GM21381 (cell line): ENCODE results near the gene ADCY1.
"Not testable (repeated sequence)": the region's sequence is repeated elsewhere in the genome, so short reads cannot be mapped to it uniquely, and the experiment has no call there.

Experiments used
- ATAC-seq: cut with Tn5 transposase; IDR thresholded peaks from one replicate; pipeline ENCODE4 v1.9.1; 2021; ENCODE audit warnings: mild to moderate bottlenecking, moderate library complexity; ENCODE audit not compliant: unreplicated experiment

The ADCY1 gene

DNA sequence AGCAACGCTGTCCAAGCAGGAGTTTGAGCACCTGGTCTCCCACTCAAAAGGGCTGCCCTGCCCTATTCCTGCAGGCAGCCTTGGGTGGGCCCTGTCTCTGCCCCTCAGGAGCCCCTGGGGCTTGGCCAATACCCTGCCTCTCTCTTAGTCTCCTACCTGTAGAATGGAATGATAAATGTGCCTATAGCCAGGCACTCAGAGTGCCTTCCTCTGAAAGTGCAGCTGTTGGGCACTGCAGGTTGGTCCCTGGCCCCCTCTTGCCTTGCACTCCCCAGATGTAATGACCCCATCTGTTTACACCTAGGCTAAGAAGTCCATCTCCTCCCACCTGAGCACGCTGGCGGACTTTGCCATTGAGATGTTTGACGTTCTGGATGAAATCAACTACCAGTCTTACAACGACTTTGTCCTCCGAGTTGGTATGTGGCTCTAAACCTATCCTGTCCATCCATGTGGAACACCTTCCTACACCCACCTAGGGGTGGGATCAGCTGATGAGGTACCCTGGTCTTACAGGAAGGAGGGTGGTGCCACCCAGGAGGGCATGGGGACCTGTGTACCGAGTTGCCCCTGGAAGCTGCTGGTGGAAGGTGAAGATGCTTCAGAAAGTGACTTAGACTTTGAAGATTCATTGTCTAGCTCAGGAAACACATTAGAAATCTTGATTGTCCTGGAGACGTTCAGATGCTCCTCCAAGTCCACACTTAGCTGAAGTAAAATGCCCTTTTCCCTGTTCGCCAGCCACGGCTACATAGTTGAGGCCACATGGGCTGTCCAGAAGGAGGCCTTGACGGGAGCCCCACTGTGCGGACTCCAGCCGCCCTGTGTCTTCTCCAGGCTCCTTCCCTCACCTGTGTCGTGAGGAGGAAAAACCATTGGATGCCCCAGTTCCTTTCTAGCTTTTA lies 134.1 kb downstream of the ADCY1 start:
- ATAC-seq, result no peak

DNA sequence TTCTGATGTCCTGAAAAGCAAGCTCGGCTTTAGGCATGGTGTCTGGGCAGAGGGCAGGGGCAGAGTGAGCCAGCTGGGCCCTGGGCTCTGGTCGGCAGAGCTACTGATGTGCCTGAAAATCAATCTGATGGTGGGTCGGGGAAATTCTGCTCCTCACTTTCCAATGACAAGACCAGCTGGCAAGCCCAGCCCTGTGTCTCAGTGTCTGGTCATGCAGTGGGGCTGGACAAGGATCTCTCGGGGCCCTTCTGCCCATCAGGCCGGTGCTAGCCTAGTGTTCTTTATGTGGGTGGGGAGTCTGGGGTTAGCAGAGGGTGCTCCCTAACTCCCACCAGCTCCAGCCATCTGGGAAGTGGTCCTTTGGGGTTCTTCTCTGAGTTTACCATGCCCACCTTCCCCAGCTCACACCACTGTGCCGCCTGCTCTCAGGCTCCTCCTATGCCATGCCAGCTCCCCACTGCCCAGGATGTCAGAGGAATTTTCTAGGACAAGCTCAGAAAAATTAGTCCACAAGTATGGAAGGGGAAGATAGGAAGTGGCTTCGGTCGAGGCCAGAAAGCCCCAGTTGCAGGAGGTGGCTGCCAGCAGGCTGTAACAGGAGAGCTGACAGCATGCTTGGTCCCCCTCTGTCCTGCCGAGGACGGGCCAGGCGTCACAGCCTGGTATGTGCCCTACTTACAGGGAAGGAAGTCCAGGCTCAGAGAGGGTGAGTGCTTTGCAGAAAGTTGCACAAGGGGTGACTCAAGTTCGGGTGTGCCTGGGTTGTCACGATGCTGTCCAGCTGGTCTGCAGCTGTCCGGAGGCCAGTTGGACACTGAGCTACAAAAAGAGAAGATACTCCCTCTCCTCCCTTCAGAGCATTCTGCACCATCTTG lies 135.2 kb downstream of the ADCY1 start:
- no peak for ATAC-seq

DNA sequence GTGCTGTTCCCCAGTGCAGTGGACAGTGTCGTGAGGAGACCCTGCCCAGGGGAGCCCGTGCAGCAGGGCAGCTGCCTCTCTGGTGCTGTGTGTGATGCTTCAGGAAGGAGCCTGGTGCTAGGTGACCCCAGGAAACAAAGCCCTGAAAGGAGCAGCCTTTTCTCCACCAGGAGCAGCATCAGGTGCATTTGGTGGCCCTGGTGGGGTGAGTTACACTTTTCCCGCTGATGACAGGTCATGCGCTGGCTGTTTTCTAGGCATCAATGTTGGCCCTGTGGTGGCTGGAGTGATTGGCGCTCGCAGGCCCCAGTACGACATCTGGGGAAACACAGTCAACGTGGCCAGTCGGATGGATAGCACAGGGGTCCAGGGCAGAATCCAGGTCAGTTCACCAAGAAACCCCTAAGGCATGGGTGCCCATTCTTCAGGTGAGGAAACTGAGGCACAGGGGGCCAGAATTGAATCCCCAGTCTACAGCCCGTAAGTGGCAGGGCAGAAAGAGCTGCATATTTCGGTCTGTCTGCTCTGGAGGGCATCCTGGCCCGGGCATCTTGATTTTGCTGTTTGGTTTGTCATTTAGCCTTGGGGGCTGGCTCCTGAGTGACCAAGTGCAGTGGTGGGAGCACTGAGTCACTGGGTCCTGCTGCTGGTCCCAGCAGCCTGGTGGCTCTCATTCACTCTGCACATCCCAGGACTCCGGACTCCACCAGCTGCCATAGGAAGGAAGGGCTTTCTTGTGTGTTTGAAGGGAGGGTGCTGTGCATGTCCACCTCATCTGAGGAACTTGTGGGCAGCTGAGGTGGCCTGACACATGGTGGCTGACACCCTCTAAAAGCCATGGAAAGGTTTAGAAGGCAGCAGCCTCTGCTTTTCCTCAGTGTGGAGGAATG lies 136.3 kb downstream of the ADCY1 start:
- ATAC-seq, result no peak

DNA sequence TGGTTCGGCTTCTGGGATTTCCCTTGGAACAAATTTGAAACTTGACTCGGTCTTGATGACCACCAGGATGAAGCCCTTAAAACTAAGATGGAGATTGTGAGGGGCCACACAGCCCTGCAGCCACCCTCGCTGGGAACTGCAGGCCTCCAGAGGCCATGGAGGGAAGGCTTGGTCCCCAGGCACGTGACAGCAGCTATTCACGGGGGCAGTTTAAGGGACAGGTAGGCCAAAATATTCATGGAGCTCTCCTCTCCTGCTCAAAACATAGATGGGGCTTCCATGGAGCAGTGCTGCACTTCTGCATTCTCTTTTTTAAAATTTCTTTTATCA lies 137.0 kb downstream of the ADCY1 start:
- no peak for ATAC-seq

DNA sequence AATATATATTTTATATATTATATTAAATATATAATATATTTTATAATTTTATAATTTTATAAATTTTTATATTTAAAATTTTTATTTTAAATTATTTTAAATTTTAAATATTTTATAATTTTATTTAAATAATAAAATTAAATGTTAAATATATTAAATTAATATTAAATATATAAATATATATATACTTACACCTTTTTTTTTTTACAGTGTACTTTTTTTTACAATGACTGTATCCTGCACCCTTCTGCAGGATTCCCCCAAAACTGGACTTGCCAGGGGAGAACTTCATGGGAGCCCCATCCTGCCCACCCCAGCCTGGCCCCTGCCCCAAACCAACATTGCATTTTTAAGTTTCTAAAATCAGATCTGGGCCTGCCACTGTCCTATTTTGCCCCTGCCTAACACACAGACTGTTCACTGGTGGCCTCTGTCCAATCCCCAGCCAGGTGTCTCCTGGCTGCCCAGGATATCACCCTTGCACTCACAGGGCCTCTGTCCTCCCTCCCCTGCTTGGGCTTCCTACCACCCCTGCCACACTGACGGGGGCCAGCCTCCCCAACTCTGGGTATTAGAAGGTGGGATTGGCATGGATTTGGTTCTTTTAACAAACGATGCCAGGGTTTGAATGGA lies 138.0 kb downstream of the ADCY1 start:
- no peak for ATAC-seq

DNA sequence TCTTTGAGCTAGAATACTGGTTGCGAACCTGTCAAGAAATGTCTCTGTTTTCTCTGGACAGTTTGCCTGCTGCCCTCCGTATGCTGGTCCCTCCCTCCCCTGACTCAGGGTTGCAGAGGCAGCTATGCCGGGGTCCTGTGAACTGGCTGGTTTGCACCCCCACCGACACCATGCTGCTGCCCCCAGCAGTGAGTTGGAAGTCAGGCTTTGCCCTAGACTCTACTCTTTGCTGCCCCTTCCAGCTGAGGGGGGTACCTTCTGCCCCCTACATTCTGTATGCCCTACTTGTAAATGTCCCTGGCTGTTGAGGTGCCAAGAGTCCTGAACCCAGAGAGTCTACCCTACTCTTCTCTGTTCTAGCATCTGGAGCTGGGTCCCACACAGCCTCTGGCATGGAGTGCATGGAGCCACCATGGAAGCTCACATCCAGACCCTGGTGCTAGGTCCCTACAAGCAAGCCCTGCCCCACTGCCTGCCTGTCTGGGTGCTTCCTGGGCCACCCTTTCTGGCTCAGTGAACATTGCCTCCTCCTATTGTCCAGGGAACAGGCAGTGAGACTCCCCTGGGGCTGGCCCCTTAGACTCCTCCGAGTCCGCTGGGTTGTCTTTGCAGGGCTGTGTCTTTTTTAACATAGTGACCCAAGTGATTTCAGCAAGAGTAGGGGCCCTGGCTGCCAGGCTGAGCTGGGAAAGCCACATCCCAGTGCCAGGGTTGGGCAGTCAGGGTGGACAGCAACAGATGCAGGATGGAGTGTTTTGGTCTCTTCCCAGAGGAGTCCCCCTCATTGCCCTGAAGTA lies 138.9 kb downstream of the ADCY1 start:
- no peak for ATAC-seq

DNA sequence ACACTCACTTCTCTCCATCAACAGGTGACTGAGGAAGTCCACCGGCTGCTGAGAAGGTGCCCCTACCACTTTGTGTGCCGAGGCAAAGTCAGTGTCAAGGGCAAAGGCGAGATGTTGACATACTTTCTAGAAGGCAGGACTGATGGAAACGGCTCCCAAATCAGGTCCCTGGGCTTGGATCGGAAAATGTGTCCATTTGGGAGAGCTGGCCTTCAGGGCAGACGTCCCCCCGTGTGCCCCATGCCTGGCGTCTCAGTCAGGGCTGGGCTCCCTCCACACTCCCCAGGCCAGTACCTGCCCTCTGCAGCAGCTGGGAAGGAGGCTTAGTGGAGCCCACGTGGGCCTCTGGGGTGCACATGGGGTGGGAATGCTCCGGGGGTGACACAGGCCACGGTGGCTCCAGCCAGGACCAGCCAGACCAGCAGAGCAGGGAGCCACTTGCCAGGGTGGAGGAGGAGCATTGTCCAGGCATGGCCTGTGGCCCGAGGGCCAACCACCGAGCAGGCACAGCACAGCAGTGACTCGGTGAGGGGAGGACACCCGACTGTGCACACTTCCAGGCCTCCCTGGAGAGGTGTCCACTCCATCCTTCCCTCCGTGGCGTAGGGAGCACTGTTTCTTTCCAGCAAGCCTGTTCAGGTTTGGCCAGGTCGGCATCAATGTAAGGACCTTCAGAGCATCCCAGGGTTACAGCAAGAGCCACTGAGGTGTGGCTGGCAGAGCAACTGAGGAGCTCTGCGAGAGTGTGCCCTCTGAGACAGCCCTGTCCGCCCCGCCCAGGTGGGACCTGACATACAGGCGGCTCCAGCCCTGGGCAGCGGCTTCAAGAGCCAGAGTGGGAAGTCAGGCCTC lies 139.7 kb downstream of the ADCY1 start:
- ATAC-seq, result no peak

DNA sequence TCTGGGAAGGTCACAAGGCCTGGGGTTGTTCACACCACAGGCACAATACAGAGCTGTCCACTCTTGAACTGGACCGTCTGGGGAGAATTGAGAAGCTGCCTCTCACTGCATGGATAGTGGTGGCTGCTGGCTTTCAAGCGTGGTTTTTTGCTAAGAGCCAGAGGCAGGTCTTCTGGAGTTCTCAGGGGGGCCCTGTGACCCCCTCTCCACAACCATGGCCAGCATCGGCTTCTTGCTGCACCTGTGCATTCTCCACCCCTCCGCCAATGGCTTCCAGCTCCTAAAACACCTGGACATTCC lies 140.3 kb downstream of the ADCY1 start:
- ATAC-seq, result no peak

DNA sequence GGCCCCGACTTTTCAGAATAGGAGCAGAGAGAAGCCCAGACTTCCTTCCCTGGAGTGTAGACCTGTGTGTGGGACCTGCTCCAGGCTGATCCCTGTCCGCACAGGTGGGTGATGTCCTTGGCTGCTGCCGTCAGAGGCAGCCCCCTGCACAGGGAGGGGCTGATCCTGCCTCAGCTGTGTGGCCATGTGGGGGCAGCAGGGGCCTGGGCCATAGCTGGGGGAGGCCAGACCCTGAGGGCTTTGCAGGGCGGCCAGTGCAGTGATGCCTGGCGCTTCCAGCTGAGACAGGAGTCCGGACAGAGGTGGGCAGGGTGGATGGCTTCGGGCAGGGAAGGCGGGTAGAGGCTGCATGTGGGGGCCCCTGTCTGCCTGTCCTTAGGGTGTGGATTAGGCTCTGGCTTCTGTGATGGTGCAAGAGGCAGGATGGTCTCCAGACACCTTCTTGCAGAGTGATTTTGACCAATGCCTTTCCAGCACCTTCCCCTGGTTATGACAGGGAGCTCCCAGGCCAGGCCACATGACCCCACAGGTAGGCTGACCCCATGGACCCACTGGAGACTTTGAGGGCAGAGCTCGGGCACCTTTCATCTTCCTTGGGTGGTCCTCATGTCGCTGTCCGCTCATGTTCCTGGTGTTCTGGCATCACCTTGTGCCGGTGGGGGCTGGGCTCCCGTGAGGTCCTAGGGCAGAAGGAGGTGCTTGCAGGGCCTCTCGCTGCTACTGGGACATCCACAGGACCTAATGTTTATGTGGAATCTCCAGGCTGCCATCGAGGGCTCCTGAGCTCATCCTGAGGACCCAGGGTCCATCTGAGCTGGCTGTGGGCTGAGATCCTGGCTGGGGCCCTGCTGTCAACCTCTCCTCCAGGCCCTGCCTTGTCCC lies 141.5 kb downstream of the ADCY1 start:
- no peak for ATAC-seq

DNA sequence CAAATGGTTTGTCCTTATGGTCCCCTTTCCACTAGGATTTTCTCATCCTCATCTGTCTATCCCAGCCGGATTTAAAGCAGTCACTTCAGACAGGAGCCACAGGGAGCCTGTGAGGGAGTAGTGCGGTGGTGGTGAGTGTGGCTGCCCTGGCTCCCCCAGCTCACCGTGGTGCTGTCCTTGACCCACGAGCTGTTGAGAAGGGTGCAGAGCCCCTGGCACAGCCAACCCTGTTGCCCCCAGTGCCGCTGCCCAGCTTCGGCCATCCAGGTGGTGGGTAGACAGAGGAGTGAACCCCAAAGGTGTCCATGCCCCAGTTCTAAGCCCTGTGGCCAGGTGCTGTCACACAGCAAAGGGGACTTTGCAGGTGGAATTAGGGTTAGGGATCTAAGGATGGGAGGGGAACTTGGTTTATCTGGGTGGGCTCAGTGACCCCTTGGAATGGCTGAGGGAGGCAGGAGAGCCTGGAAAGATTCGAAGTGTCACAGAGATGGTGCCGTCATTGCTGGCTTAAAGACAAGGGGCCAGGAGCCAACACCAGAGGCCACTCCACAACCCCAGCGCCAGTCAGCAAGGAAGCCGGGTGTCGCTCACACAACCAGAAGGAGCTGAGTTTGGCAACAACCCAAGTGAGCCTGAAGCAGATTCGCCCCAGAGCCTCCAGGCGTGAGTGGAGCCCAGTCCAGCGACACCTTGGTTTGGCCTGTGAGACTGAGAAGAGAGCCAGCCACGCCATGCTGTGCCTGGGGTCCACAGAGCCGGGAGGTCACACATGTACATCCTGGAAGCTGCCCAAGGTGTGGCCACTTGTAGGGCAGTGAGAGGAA lies 142.4 kb downstream of the ADCY1 start:
- no peak for ATAC-seq

DNA sequence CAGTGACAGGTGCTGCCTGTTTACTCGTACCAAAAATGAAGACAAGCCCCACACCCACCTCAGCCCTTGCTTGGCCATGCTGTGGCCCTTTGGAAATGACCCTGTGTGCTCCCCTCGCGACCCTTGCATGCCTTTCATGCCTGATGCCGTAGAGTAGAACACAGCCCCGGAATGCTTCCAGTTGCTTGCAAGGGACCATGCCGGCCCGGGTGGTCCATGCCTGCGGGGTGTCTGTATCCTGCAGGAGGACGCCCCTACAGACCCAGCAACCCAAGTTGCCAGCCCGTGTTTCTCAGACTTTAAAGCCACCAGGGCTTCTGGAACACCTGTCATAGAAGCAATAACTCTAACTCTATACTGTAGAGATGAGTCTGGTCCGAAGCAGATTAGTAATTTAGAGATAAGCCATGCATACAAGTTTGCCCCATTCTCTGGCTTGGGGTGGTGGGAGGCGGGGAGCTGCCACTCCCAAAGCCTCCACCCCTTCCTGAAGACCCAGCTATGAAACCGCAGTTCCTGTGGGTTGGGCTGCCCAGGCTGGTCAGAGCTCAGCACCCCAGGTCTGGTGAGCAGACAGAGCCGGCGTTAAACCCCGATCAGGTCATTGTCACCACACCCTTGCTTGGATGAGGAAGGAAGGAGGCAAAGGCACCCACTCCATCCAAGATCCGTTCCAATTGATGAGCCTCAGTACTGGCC lies 143.5 kb downstream of the ADCY1 start:
- ATAC-seq, result no peak

DNA sequence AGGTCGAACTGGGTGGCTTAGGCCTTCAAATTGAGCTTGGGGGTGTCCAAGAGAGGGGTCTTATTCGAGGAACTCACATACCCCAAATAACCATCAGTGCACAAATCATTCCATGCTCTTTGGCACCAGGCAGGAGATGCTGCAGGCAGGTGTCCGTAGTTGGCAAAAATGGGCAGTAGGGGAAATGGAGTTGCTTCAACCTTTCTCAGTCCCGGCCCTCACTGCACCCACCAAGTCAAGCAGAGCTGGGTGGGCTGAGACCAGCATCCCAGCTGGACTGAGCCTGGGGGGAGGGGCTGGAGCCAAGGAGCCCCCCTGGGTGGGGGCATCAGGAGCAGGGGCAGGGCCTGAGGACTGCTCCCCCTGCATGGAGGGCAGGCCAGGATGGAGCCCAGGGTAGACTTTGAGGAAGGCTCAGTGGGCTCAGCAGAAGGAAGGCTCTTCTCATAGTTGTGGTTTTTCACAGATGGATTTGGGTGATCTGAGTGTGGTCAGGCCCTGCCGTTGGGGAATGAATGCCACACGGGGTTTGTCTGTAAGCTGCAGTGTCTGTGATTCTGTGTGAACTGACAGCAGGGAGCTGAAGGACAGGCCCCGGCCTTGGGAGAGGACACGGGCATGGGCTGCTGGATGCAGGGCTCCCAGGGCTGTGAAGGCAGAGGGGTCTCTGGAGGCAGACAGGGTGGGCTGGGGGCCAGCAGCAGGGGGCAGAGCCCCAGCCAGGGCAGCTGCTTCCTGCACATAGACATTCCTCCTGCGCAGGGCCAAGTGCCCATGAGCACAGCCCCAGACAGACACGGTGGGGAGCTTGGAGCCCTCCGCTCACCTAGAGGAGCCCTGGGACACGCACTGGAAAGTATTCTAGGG lies 144.5 kb downstream of the ADCY1 start:
- ATAC-seq, result no peak

DNA sequence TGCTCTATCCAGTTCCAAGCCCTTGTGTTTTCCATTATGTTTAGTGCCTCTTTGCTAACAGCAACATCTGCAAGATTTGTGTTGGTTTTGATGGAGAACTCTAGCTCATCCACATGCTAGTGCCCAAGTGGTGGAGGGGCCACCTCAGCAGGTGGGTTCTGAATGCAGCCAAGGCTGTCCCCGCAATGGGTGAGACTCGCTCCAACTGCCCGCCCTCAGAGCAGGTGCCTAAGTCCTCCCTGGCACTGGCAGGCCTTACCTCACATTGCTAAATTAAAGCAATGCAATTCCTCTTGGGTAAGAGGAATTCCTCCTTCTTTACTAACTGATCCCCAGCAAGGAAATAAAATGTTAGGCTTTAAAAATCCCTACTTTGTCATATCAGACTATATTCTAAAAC lies 146.8 kb downstream of the ADCY1 start:
- no peak for ATAC-seq

DNA sequence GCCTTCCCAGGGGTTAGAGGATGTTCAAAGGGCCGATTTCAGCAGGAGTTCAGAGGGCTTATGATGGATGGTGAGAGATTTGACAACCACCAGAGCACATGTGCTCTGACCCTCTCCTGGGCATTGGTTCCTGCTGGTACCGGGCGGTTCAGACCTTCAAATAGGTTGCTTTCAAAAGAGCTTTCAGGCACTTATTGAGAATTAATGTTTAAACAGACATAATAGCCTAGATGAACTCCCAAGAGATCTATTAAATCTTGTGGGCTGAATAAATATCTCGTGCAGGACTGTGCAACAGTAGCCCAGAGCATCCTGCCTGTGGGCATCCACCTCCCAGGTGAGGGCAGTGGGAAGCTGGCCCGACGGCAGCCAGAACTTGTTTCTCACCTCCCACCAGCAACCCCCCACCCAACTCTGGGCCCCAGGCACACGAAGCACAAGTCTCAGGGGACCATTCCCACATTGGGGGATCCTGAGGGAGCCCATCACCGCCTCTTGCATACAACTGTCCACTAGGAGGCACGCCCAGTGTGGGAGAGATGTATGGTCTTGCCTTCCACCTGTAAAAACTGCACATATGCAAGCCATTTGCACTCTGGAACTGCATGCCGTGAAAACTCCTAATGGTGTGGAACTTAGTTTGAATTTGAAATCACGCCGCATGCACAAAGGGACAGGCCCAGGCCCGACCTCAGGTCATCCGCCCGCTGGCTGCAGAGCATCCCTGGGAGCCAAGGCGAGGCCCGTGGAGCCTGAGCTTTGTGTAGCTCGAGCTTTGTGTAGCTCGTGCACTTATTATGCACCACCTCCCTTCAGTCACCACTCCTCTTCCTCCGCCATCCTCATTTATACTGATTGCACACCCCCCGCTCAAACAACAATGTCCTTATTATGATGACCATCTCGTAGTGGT lies 147.8 kb downstream of the ADCY1 start:
- ATAC-seq, result no peak

DNA sequence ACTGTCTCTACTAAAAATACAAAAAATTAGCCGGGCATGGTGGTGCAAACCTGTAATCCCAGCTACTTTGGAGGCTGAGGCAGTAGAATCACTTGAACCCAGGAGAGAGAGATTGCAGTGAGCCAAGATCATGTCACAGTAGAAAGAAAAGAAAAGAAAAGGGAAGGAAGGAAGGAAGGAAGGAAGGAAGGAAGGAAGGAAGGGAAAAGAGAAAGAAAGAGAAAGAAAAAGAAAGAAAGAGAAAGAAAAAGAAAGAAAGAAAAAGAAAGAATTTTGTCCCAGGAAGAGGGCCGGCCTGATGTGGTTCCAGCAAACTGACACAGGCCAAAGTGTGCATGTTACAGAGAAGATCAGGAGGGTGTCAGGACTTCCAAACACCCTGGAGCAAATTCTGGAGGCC lies 151.1 kb downstream of the ADCY1 start:
- ATAC-seq, result not testable (repeated sequence)
